Measurements from ENCODE around the gene CDH4. TPM values are rescaled to one million over a fixed set of nuclear protein-coding genes. Genes with fewer than 3 reads are reported as not detected.

CDH4 gene
- total and polyA plus RNA-seq, 2 of the 4 experiments (the other 2 are of a cell fraction): 1.6 to 3.5 TPM

GRCh38 chr20:61801428-61801827 lies 549.4 kb downstream of the CDH4 start:
- no peak for TF ChIP-seq MXI1 (IDR thresholded peaks at IDR 0.05; ENCODE audit: borderline replicate concordance, low read depth, low read length)
- no peak for TF ChIP-seq ELK1 (IDR thresholded peaks at IDR 0.05; ENCODE audit: borderline replicate concordance, low read depth, low read length)
- TF ChIP-seq NFE2L2 (IDR thresholded peaks at IDR 0.05; ENCODE audit: low read depth, low read length): no peak
- TF ChIP-seq POLR2A (IDR thresholded peaks at IDR 0.05; ENCODE audit: low read depth, low read length): no peak
- H3K9me1 ChIP-seq (ENCODE audit: insufficient read depth, low read length): no peaks in the 10 kb centered on the region
- H4K20me1 ChIP-seq (ENCODE audit: insufficient read depth, low read length): no peaks in the 10 kb centered on the region
- H3K4ac ChIP-seq (ENCODE audit: low read depth, low read length): no peak overlapping the region
- ATAC-seq (ENCODE audit: low read depth): no peak
- H2AK9ac ChIP-seq (replicated peaks; ENCODE audit: low read depth, low read length, poor library complexity): peak overlapping the region; percentile 65
- in situ Hi-C loops (cut with MboI; ENCODE audit: low sequenced_read_pairs): no loop called here
- no peaks in the 10 kb centered on the region for H3K79me1 ChIP-seq (ENCODE audit: low read depth in 1 of 2, low read length in 2 of 2)
- H3K9me3 ChIP-seq (ENCODE audit: control insufficient read depth, insufficient read depth, low read length): no peaks in the 10 kb centered on the region
- no peak overlapping the region for H2AFZ ChIP-seq (replicated peaks; ENCODE audit: low read length, poor library complexity)
- H4K8ac ChIP-seq (ENCODE audit: low read depth in 2 of 2, low read length in 2 of 2): no peak overlapping the region
- no peak overlapping the region for H3K4me2 ChIP-seq (ENCODE audit: low read depth, low read length)
- no peak overlapping the region for H2BK20ac ChIP-seq (ENCODE audit: low read depth, low read length)
- no peaks in the 10 kb centered on the region for H3K36me3 ChIP-seq (ENCODE audit: control insufficient read depth, insufficient read depth, low read length)
- no peak overlapping the region for H3K56ac ChIP-seq (ENCODE audit: extremely low read depth, insufficient read depth, low read length)
- H3K4me3 ChIP-seq (ENCODE audit: insufficient read depth, low read depth, low read length): no peak overlapping the region
- peaks cover 9% of the 10 kb centered on the region; the same call in 1 of the 2 replicates for H3K27me3 ChIP-seq (ENCODE audit: control insufficient read depth, insufficient read depth, low read length)
- dilution Hi-C loops (cut with HindIII; ENCODE audit: low sequenced_read_pairs, unreplicated experiment): no loop called here
- no peak overlapping the region for H3K23ac ChIP-seq (ENCODE audit: low read depth, low read length)
- H2AK5ac ChIP-seq (ENCODE audit: low read depth, low read length): no peak overlapping the region
- H4K91ac ChIP-seq (ENCODE audit: insufficient read depth, low read depth, low read length): no peak overlapping the region
- POLR2A ChIA-PET (ENCODE audit: unreplicated experiment): no interaction called here
- H3K9ac ChIP-seq (ENCODE audit: low read depth, low read length): no peak overlapping the region
- WGBS, 2 experiments (ENCODE audit: extremely low coverage in 2 of 2, insufficient read length in 1 of 2): no CpG with 5 or more reads among the region's 4 CpGs
- no peak for DNase-seq
- H3K18ac ChIP-seq (ENCODE audit: low read depth, low read length): no peak overlapping the region
- no peak overlapping the region for H2BK5ac ChIP-seq (ENCODE audit: low read depth, low read length, poor library complexity, severe bottlenecking)
- no peak overlapping the region for H2BK120ac ChIP-seq (ENCODE audit: low read depth, low read length)
- H3K14ac ChIP-seq (replicated peaks; ENCODE audit: low read depth, low read length): no peak overlapping the region
- intact Hi-C loops (cut with micrococcal nuclease): no loop called here
- no peak overlapping the region for H4K5ac ChIP-seq (ENCODE audit: low read depth, low read length)
- H3K27ac ChIP-seq (ENCODE audit: insufficient read depth, low read length): no peak overlapping the region
- CTCF ChIA-PET: no interaction called here
- H3K4me1 ChIP-seq (ENCODE audit: control insufficient read depth, insufficient read depth, low read length): no peaks in the 10 kb centered on the region
- BruUV-seq (replicated peaks): no TSS peak
- H2BK15ac ChIP-seq (ENCODE audit: low read depth, low read length): no peak overlapping the region

All from IMR-90 (cell line).